SK-N-SH treated with all-trans-retinoic acid at 6 μM for 48 hours (cell line): Measurements from ENCODE around the gene DPT.

Source experiments
- ATAC-seq: fragments of 200-7000 bp; cut with Tn5 transposase; 3 replicates; pipeline ENCODE4 v1.9.1; 2020; ENCODE audit warnings: mild to moderate bottlenecking, moderate library complexity
- ARNTL ChIP-seq: fragments of 450-650 bp; formaldehyde crosslinking; IDR thresholded peaks from 2 replicates; pipeline ENCODE4 v1.5.0; 2020; ENCODE audit warnings: low read depth, mild to moderate bottlenecking, moderate library complexity, borderline replicate concordance
- CREB5 ChIP-seq: fragments of 250-450 bp; sonication (Bioruptor Pico); IDR thresholded peaks from 2 replicates; pipeline ENCODE4 v1.5.1; 2020; ENCODE audit warnings: low read depth, mild to moderate bottlenecking, moderate library complexity
- CSDC2 ChIP-seq: fragments of 250-450 bp; sonication (Bioruptor Pico); IDR thresholded peaks from 2 replicates; pipeline ENCODE4 v1.5.0; 2020; ENCODE audit warnings: mild to moderate bottlenecking, moderate library complexity
- CSRNP3 ChIP-seq: fragments of 250-450 bp; sonication (Bioruptor Pico); IDR thresholded peaks from 2 replicates; pipeline ENCODE4 v1.5.1; 2021; ENCODE audit warnings: mild to moderate bottlenecking, moderate library complexity
- ESRRG ChIP-seq: fragments of 250-450 bp; sonication (Bioruptor Pico); IDR thresholded peaks from 2 replicates; pipeline ENCODE4 v1.6.1; 2021; ENCODE audit warnings: mild to moderate bottlenecking
- GLIS3 ChIP-seq: fragments of 250-450 bp; sonication (Bioruptor Pico); IDR thresholded peaks from 2 replicates; pipeline ENCODE4 v1.5.0; 2020; ENCODE audit warnings: mild to moderate bottlenecking, moderate library complexity
- ISL1 ChIP-seq: fragments of 250-450 bp; sonication (Bioruptor Pico); IDR thresholded peaks from 2 replicates; pipeline ENCODE4 v2.1.2; 2022; ENCODE audit warnings: mild to moderate bottlenecking, moderate library complexity
- PATZ1 ChIP-seq: fragments of 250-450 bp; sonication (Bioruptor Pico); IDR thresholded peaks from 2 replicates; pipeline ENCODE4 v1.8.0; 2020; ENCODE audit warnings: mild to moderate bottlenecking, moderate library complexity, borderline replicate concordance
- POU6F1 ChIP-seq: fragments of 250-450 bp; sonication (Bioruptor Pico); IDR thresholded peaks from 2 replicates; pipeline ENCODE4 v1.8.0; 2021; ENCODE audit warnings: low read depth, mild to moderate bottlenecking, moderate library complexity, borderline replicate concordance
- PPARA ChIP-seq: fragments of 250-450 bp; sonication (Bioruptor Pico); IDR thresholded peaks from 2 replicates; pipeline ENCODE4 v1.5.0; 2020; ENCODE audit warnings: mild to moderate bottlenecking, borderline replicate concordance
- RARB ChIP-seq: fragments of 250-450 bp; sonication (Bioruptor Pico); IDR thresholded peaks from 2 replicates; pipeline ENCODE4 v1.8.0; 2021; ENCODE audit warnings: mild to moderate bottlenecking, moderate library complexity
- SNAI2 ChIP-seq: fragments of 250-450 bp; sonication (Bioruptor Pico); IDR thresholded peaks from 2 replicates; pipeline ENCODE4 v1.5.0; 2020; ENCODE audit warnings: mild to moderate bottlenecking, moderate library complexity
- TCF4 ChIP-seq: fragments of 250-450 bp; sonication (Bioruptor Pico); IDR thresholded peaks from 2 replicates; pipeline ENCODE4 v1.8.0; 2021; ENCODE audit warnings: mild to moderate bottlenecking, moderate library complexity, borderline replicate concordance
- TOX ChIP-seq: fragments of 250-450 bp; sonication (Bioruptor Pico); IDR thresholded peaks from 2 replicates; pipeline ENCODE4 v1.8.0; 2021; ENCODE audit warnings: mild to moderate bottlenecking, moderate library complexity, borderline replicate concordance
- TSHZ2 ChIP-seq: fragments of 250-450 bp; sonication (Bioruptor Pico); IDR thresholded peaks from 2 replicates; pipeline ENCODE4 v1.5.0; 2020; ENCODE audit warnings: mild to moderate bottlenecking, moderate library complexity
- ZC3H10 ChIP-seq: fragments of 250-450 bp; sonication (Bioruptor Pico); IDR thresholded peaks from 2 replicates; pipeline ENCODE4 v1.5.1; 2021; ENCODE audit warnings: mild to moderate bottlenecking, moderate library complexity
- ZFP3 ChIP-seq: fragments of 250-450 bp; sonication (Bioruptor Pico); IDR thresholded peaks from 2 replicates; pipeline ENCODE4 v1.5.0; 2020; ENCODE audit warnings: mild to moderate bottlenecking, moderate library complexity
- ZFP30 ChIP-seq: fragments of 450-650 bp; formaldehyde crosslinking; IDR thresholded peaks from 2 replicates; pipeline ENCODE4 v1.5.0; 2022; ENCODE audit warnings: mild to moderate bottlenecking, moderate library complexity
- ZNF565 ChIP-seq: fragments of 450-650 bp; formaldehyde crosslinking; conservative IDR thresholded peaks from 2 replicates; pipeline ENCODE4 v1.5.0; 2020; ENCODE audit warnings: low read depth, mild to moderate bottlenecking, moderate library complexity
- ZNF70 ChIP-seq: fragments of 450-650 bp; formaldehyde crosslinking; IDR thresholded peaks from 2 replicates; pipeline ENCODE4 v1.5.0; 2020; ENCODE audit warnings: mild to moderate bottlenecking, moderate library complexity
- ZNF8 ChIP-seq: fragments of 450-650 bp; formaldehyde crosslinking; IDR thresholded peaks from 2 replicates; pipeline ENCODE4 v1.5.0; 2020; ENCODE audit warnings: mild to moderate bottlenecking, moderate library complexity

Gene DPT

GRCh38 chr1:168731244-168731953 lies 2.4 kb upstream of the DPT start:
- no peak for ATAC-seq
- TF ChIP-seq ZNF8 (CRISPR knock-in tag) = no peak

- ATAC-seq = no peak
- TF ChIP-seq SNAI2 (no peak), TSHZ2 (CRISPR knock-in tag) (no peak), CREB5 (CRISPR knock-in tag) (no peak), ZFP3 (CRISPR knock-in tag) (no peak), GLIS3 (CRISPR knock-in tag) (no peak), ISL1 (CRISPR knock-in tag) (no peak), POU6F1 (CRISPR knock-in tag) (no peak), TCF4 (no peak; the same call in 1 of the 2 replicates), PPARA (CRISPR knock-in tag) (no peak), ZNF70 (CRISPR knock-in tag) (no peak), TOX (CRISPR knock-in tag) (no peak), RARB (CRISPR knock-in tag) (no peak), ZC3H10 (CRISPR knock-in tag) (no peak), CSRNP3 (CRISPR knock-in tag) (no peak), CSDC2 (CRISPR knock-in tag) (no peak), ESRRG (no peak), ARNTL (CRISPR knock-in tag) (no peak), ZNF565 (no peak), PATZ1 (CRISPR knock-in tag) (no peak)
Measured at GRCh38 chr1:168729405-168729802, 398 bp upstream of the DPT start.

- ATAC-seq = no peak
- TF ChIP-seq ISL1 (CRISPR knock-in tag) (no peak), ZNF565 (no peak), ARNTL (CRISPR knock-in tag) (no peak), ZFP30 (no peak), ZFP3 (CRISPR knock-in tag) (no peak), TSHZ2 (CRISPR knock-in tag) (no peak), PPARA (CRISPR knock-in tag) (no peak)
Measured at GRCh38 chr1:168726719-168727118, 2.3 kb downstream of the DPT start.
